ENCODE results near the gene RPL10. TPM values are rescaled to one million over a fixed set of nuclear protein-coding genes. Genes with fewer than 3 reads are reported as not detected.

The RPL10 gene
- total RNA-seq, 1 experiment from 2014 or later = 3,447 TPM

- Histone ChIP-seq H3K4me2 (peak overlapping the region; percentile 73), H3K27me3 (ENCODE audit: insufficient read depth, low read depth) (no peaks in the 10 kb centered on the region), H3K79me2 (ENCODE audit: low read depth) (peaks cover 14% of the 10 kb centered on the region), H4K20me1 (ENCODE audit: insufficient read depth) (no peaks in the 10 kb centered on the region), H3K9me2 (ENCODE audit: insufficient read depth) (no peaks in the 10 kb centered on the region), H3F3A (ENCODE audit: insufficient read depth, low read depth) (no peaks in the 10 kb centered on the region), H3K9me3 (ENCODE audit: insufficient read depth, low read depth) (no peaks in the 10 kb centered on the region), H3K36me3 (ENCODE audit: low read depth) (no peaks in the 10 kb centered on the region), H2AFZ (no peak overlapping the region), H3K4me3 (peak overlapping the region; percentile 51; the same call in 1 of the 2 replicates), H3K4me1 (replicated peaks; ENCODE audit: insufficient read depth) (no peaks in the 10 kb centered on the region; the same call in 1 of the 2 replicates), H3K27ac (peak overlapping the region; percentile 47)
- DNase-seq = peak; percentile 76 to 95
- intact Hi-C loops (cut with micrococcal nuclease; ENCODE audit: unreplicated experiment) = loop anchor here (1.0 to 10.0 kb wide), 7 partner anchors 111 to 1431 kb away; partner anchors contain the start of genes DKC1, F8 and FUNDC2
- ChIA-PET POLR2A (ENCODE audit: unreplicated experiment) (interaction anchor here (0.5 to 1.3 kb wide), 13 partner anchors 23 to 1481 kb away, joined by 3 to 7 read pairs (median 5); partner anchors contain the start of genes LAGE3 and SLC10A3), CTCF (interaction anchor here (0.7 to 2.4 kb wide), 17 partner anchors 10 to 375 kb away, joined by 3 to 14 read pairs (median 6); partner anchors contain the start of genes IKBKG, PLXNA3, RPL10 and SLC10A3)
- TF ChIP-seq EZH2 (IDR thresholded peaks at IDR 0.05; ENCODE audit: low read depth) (no peak), CTCF (conservative IDR thresholded peaks at IDR 0.05) (peak; percentile 66)
- BruUV-seq (replicated peaks) = TSS peak; percentile 33
Measured at GRCh38 chrX:154373340-154374306, 24.6 kb upstream of the RPL10 start.

GRCh38 chrX:154374313-154375155 is 23.6 kb upstream of the RPL10 start, which contains the start of gene FLNA:
Gene FLNA (minus strand): TSS chrX:154374634. CDS start chrX:154371245, 3,389 bp downstream.
- H4K20me1 ChIP-seq (ENCODE audit: insufficient read depth) = no peaks in the 10 kb centered on the region
- peak within 1 kb of the TSS; percentile 5; the same call in 1 of the 2 replicates for H2AFZ ChIP-seq
- CTCF ChIA-PET = interaction anchor here (1.1 to 2.4 kb wide), 6 partner anchors 24 to 374 kb away, joined by 3 to 14 read pairs (median 8); partner anchors contain the start of genes RPL10 and SLC10A3
- no TSS peak for BruUV-seq (replicated peaks)
- no peak for TF ChIP-seq EZH2 (IDR thresholded peaks at IDR 0.05; ENCODE audit: low read depth)
- peak within 1 kb of the TSS; percentile 51 for H3K4me3 ChIP-seq
- H3F3A ChIP-seq (ENCODE audit: insufficient read depth, low read depth) = no peaks in the 10 kb centered on the region
- no peaks in the 10 kb centered on the region for H3K36me3 ChIP-seq (ENCODE audit: low read depth)
- H3K4me2 ChIP-seq = peak within 1 kb of the TSS; percentile 73
- H3K9me3 ChIP-seq (ENCODE audit: insufficient read depth, low read depth) = no peaks in the 10 kb centered on the region
- H3K27ac ChIP-seq = peak within 1 kb of the TSS; percentile 47
- DNase-seq = peak in 1 of 2 experiments; percentile 73
- intact Hi-C loops (cut with micrococcal nuclease; ENCODE audit: unreplicated experiment) = loop anchor here (5.0 to 10.0 kb wide), 6 partner anchors 158 to 1432 kb away; partner anchors contain the start of genes CCNQ, DKC1, F8 and FUNDC2
- H3K27me3 ChIP-seq (ENCODE audit: insufficient read depth, low read depth) = no peaks in the 10 kb centered on the region
- no peaks in the 10 kb centered on the region; the same call in 1 of the 2 replicates for H3K4me1 ChIP-seq (replicated peaks; ENCODE audit: insufficient read depth)
- POLR2A ChIA-PET (ENCODE audit: unreplicated experiment) = interaction anchor here (0.6 kb wide), 3 partner anchors 9 to 66 kb away, joined by 3 to 4 read pairs (median 3); no protein-coding TSS in a partner anchor
- no peaks in the 10 kb centered on the region for H3K9me2 ChIP-seq (ENCODE audit: insufficient read depth)
- H3K79me2 ChIP-seq (ENCODE audit: low read depth) = peaks cover 14% of the 10 kb centered on the region

GRCh38 chrX:154375156-154375504 is 23.0 kb upstream of the RPL10 start:
- Histone ChIP-seq H2AFZ (peak overlapping the region; percentile 5; the same call in 1 of the 2 replicates), H3K9me3 (ENCODE audit: insufficient read depth, low read depth) (no peaks in the 10 kb centered on the region), H4K20me1 (ENCODE audit: insufficient read depth) (no peaks in the 10 kb centered on the region), H3K79me2 (ENCODE audit: low read depth) (peaks cover 16% of the 10 kb centered on the region), H3K4me3 (peak overlapping the region; percentile 51), H3K4me1 (replicated peaks; ENCODE audit: insufficient read depth) (no peaks in the 10 kb centered on the region; the same call in 1 of the 2 replicates), H3K36me3 (ENCODE audit: low read depth) (no peaks in the 10 kb centered on the region), H3K4me2 (peak overlapping the region; percentile 67), H3K27me3 (ENCODE audit: insufficient read depth, low read depth) (no peaks in the 10 kb centered on the region), H3K27ac (no peak overlapping the region), H3F3A (ENCODE audit: insufficient read depth, low read depth) (no peaks in the 10 kb centered on the region), H3K9me2 (ENCODE audit: insufficient read depth) (no peaks in the 10 kb centered on the region)
- POLR2A ChIA-PET (ENCODE audit: unreplicated experiment) = interaction anchor here (0.6 kb wide), 2 partner anchors 9 to 21 kb away, joined by 3 read pairs; no protein-coding TSS in a partner anchor
- TF ChIP-seq CTCF (conservative IDR thresholded peaks at IDR 0.05) (no peak), EZH2 (IDR thresholded peaks at IDR 0.05; ENCODE audit: low read depth) (no peak)
- intact Hi-C loops (cut with micrococcal nuclease; ENCODE audit: unreplicated experiment) = loop anchor here (5.0 to 10.0 kb wide), 4 partner anchors 390 to 778 kb away; partner anchors contain the start of genes CCNQ, DKC1, F8 and FUNDC2
- no TSS peak for BruUV-seq (replicated peaks)
- no peak for DNase-seq
- CTCF ChIA-PET = interaction anchor here (2.4 kb wide), 1 partner anchor 23 kb away, joined by 14 read pairs; the partner anchor contains the start of gene RPL10
